K562 (cell line): ENCODE data around the gene ODF4. TPM values are rescaled to one million over a fixed set of nuclear protein-coding genes. Genes with fewer than 3 reads are reported as not detected.
"Not testable (repeated sequence)": the region's sequence is repeated elsewhere in the genome, so short reads cannot be mapped to it uniquely, and the experiment has no call there.

ENCODE experiments used
- ATAC-seq: fragments of 200-7000 bp; cut with Tn5 transposase; 3 replicates; pipeline ENCODE4 v1.9.1; 2020; ENCODE audit warnings: moderate library complexity
- BruUV-seq: library from RNA; stranded (reverse); fragments of 400-500 nt; replicated peaks from 2 replicates; lab custom pipeline; 2021; lab: Mats Ljungman, UMichigan
- CTCF ChIA-PET: fragments of 300-600 bp; formaldehyde crosslinking; extraction: SDS; loops from one replicate; lab custom pipeline; 2021; ENCODE audit warnings: low intra/inter-chr PET ratio; lab: Yijun Ruan, JAX
- POLR2A ChIA-PET: fragments of 300-600, 350-650 bp; sonication (Branson Sonifier 250); formaldehyde crosslinking; extraction: SDS; loops from one replicate; lab custom pipeline; 2021; ENCODE audit warnings: antibody characterized with exemption, inconsistent platforms; lab: Yijun Ruan, JAX
- DNase-seq, 4 experiments: peaks; one replicate each; pipeline versions ENCODE4 v3.0.0 to v3.0.0-alpha.2; 2011 to 2018; ENCODE audit warnings: low spot score in 3 of 4, mixed read lengths in 3 of 4; ENCODE audit errors: extremely low read depth in 1 of 4
- FAIRE-seq: peaks from 2 replicates; lab custom pipeline; 2011; peaks lifted over from hg19 to GRCh38; lab: Jason Lieb, UNC
- H2AFZ ChIP-seq: 2 replicates; pipeline ENCODE4 v1.6.0; 2011; ENCODE audit warnings: low read depth, low read length, control low read depth, inconsistent platforms
- H3K27ac ChIP-seq: fragments of 200-600 bp; 3 replicates; pipeline ENCODE4 v1.8.0; 2011; ENCODE audit warnings: low read depth, mild to moderate bottlenecking, control low read depth, inconsistent platforms, low read length, moderate library complexity, mixed read lengths; ENCODE audit errors: extremely low read depth
- H3K27me3 ChIP-seq, 2 experiments: fragments of 300-600 bp in 1 of 2; 2 replicates in 1 of 2; 3 replicates in 1 of 2; pipeline versions ENCODE4 v1.6.0 to v1.8.0; 2011; ENCODE audit warnings: inconsistent platforms in 2 of 2, low read length in 2 of 2, mild to moderate bottlenecking in 1 of 2, mixed read lengths in 1 of 2, moderate library complexity in 1 of 2; ENCODE audit not compliant: control insufficient read depth in 2 of 2, insufficient read depth in 2 of 2
- H3K36me3 ChIP-seq: fragments of 300-600 bp; 3 replicates; pipeline ENCODE4 v1.8.0; 2011; ENCODE audit warnings: mild to moderate bottlenecking, low read length, inconsistent platforms; ENCODE audit not compliant: control insufficient read depth, insufficient read depth
- H3K4me1 ChIP-seq, 2 experiments: fragments of 200-600 bp in 1 of 2; replicated peaks in 1 of 2; 2 replicates in 1 of 2; 3 replicates in 1 of 2; pipeline versions ENCODE4 v1.5.1 to v1.8.0; 2011; ENCODE audit warnings: inconsistent platforms in 2 of 2, low read length in 2 of 2, mild to moderate bottlenecking in 1 of 2, mixed read lengths in 1 of 2, moderate library complexity in 1 of 2; ENCODE audit not compliant: control insufficient read depth in 2 of 2, insufficient read depth in 2 of 2
- H3K4me2 ChIP-seq: 2 replicates; pipeline ENCODE4 v1.6.1; 2011; ENCODE audit warnings: low read length, control low read depth, inconsistent platforms, mixed read lengths; ENCODE audit not compliant: insufficient read depth
- H3K4me3 ChIP-seq: fragments of 200-600 bp; sonication (generic), shearing (Covaris generic); 2 replicates; pipeline ENCODE4 v1.5.1; 2016; ENCODE audit warnings: control low read depth, inconsistent platforms
- H3K79me2 ChIP-seq: fragments of 200-600 bp; 3 replicates; pipeline ENCODE4 v1.8.0; 2011; ENCODE audit warnings: low read length, inconsistent platforms; ENCODE audit not compliant: control insufficient read depth, insufficient read depth
- H3K9ac ChIP-seq, 2 experiments: 2 replicates each; pipeline versions ENCODE4 v1.6.0 to v1.6.1; 2011; ENCODE audit warnings: low read depth in 2 of 2, low read length in 2 of 2, control low read depth in 1 of 2, inconsistent platforms in 1 of 2, mild to moderate bottlenecking in 1 of 2, mixed read lengths in 1 of 2; ENCODE audit not compliant: insufficient read depth in 1 of 2
- H3K9me1 ChIP-seq: one replicate; pipeline ENCODE4 v1.6.0; 2011; ENCODE audit warnings: inconsistent platforms, mild to moderate bottlenecking, low read length, moderate library complexity; ENCODE audit not compliant: control insufficient read depth, insufficient read depth
- H3K9me3 ChIP-seq: replicated peaks from 2 replicates; pipeline ENCODE4 v1.5.1; 2011; ENCODE audit warnings: low read depth, low read length, inconsistent platforms; ENCODE audit not compliant: control insufficient read depth, insufficient read depth
- H4K20me1 ChIP-seq: replicated peaks from 2 replicates; pipeline ENCODE4 v1.6.1; 2011; ENCODE audit warnings: low read length, inconsistent platforms, mixed read lengths; ENCODE audit not compliant: control insufficient read depth, insufficient read depth
- MAX ChIP-seq: sonication (generic); formaldehyde crosslinking; IDR thresholded peaks from 2 replicates; pipeline ENCODE4 v1.9.0; 2022; ENCODE audit warnings: mild to moderate bottlenecking, missing genetic modification reagents
- ZBTB5 ChIP-seq: fragments of 450-650 bp; IDR thresholded peaks from 2 replicates; pipeline ENCODE4 v1.6.1; 2017; ENCODE audit warnings: antibody characterized with exemption
- ZFPM2 ChIP-seq: fragments of 250-450 bp; sonication (Bioruptor Pico); IDR thresholded peaks from 2 replicates; pipeline ENCODE4 v1.5.1; 2022; ENCODE audit warnings: mild to moderate bottlenecking
- WGBS: fragments of 100-300 bp; shearing (Covaris generic); methylation state at CpG from one replicate; pipeline ENCODE4 v1.1.6; 2016; ENCODE audit warnings: low coverage, mixed read lengths; ENCODE audit not compliant: insufficient coverage; ENCODE audit errors: missing lambda C conversion rate; 5-methylcytosine and 5-hydroxymethylcytosine counted together
- in situ Hi-C: fragments of 300-500 bp; cut with MboI; formaldehyde crosslinking; loops from 4 replicates; pipeline ENCODE4 v1.15.0; 2018; ENCODE audit warnings: inconsistent platforms, mixed read lengths
- intact Hi-C: fragments of 100-400 bp; cut with micrococcal nuclease; formaldehyde crosslinking; loops from 2 replicates; pipeline ENCODE4 v1.14.2; 2022
- polyA plus RNA-seq, 8 experiments: library from polyadenylated mRNA; depleted of rRNA in 4 of 8; stranded (reverse) in 5 of 8; unstranded in 3 of 8; fragments of >200 nt; fragmentation: Nextera tagmentation in 2 of 8; fragmentation: Illumina TruSeq in 1 of 8; extraction: Ambion mirVana in 2 of 8; extraction: Trizol in 1 of 8; gene quantifications; 2 replicates each; pipeline versions ENCODE4 v1.2.1 to v1.2.3, GENCODE V29; 2011 to 2014; ENCODE audit warnings: inconsistent platforms in 1 of 8, missing spikeins in 1 of 8
- total RNA-seq, 7 experiments: library from RNA; depleted of rRNA in 6 of 7; stranded (reverse); fragments of >200 nt in 6 of 7; fragmentation: Illumina TruSeq in 2 of 7; extraction: Trizol in 2 of 7; gene quantifications; 2 replicates each; pipeline versions ENCODE4 v1.2.1 to v1.2.3, GENCODE V29; 2011 to 2021; ENCODE audit warnings: low replicate concordance in 1 of 7

The ODF4 gene
- total and polyA plus RNA-seq, 9 of the 15 experiments (the other 6 are each of a cell fraction or from before 2014, with no cell fraction given), result not detected

GRCh38 chr17:8372422-8372821, 32.8 kb downstream of the ODF4 start (continued):
- TF ChIP-seq ZBTB5 (no peak), ZFPM2 (no peak), MAX (no peak)

- H3K4me1 ChIP-seq, result peaks cover 11 to 16% of the 10 kb centered on the region in 2 experiments; a peak in 4 of 5 replicates
- H3K9me1 ChIP-seq, H2AFZ ChIP-seq, H3K27me3 ChIP-seq, CTCF ChIA-PET, H3K4me3 ChIP-seq, DNase-seq, in situ Hi-C loops, H3K79me2 ChIP-seq, H4K20me1 ChIP-seq, POLR2A ChIA-PET, ATAC-seq, H3K27ac ChIP-seq, BruUV-seq, H3K9me3 ChIP-seq, H3K4me2 ChIP-seq, intact Hi-C loops, H3K9ac ChIP-seq, FAIRE-seq: not testable (repeated sequence)
- H3K36me3 ChIP-seq, result peaks cover 26% of the 10 kb centered on the region
- WGBS, result no CpG with 5 or more reads among the region's 26 CpGs
Observed at GRCh38 chr17:8373856-8374255, 34.2 kb downstream of the ODF4 start.
